Endothelial cell of umbilical vein (primary cell): ENCODE data around the gene ZNF407. TPM values are rescaled to one million over a fixed set of nuclear protein-coding genes. Genes with fewer than 3 reads are reported as not detected.
A peak's percentile ranks its signal among the peaks of the same experiment; 100 is the strongest.

Experiments used
- BruUV-seq: library from RNA; stranded (reverse); fragments of 400-500 nt; replicated peaks from 2 replicates; lab custom pipeline; 2021; lab: Mats Ljungman, UMichigan
- CTCF ChIA-PET: fragments of 300-600, 350-600 bp; sonication (Branson Sonifier 250); formaldehyde crosslinking; loops from one replicate; lab custom pipeline; 2021; ENCODE audit warnings: antibody characterized with exemption, inconsistent platforms; lab: Charles Lee
- POLR2A ChIA-PET: fragments of 300-600, 350-600 bp; sonication (Branson Sonifier 250); formaldehyde crosslinking; loops from one replicate; lab custom pipeline; 2021; ENCODE audit warnings: antibody characterized with exemption, inconsistent platforms; lab: Charles Lee
- DNase-seq: peaks from one replicate; pipeline ENCODE4 v3.0.0-alpha.2; 2011; ENCODE audit warnings: low read depth, low spot score
- FAIRE-seq: peaks from 2 replicates; lab custom pipeline; 2011; peaks lifted over from hg19 to GRCh38; lab: Jason Lieb, UNC
- H2AFZ ChIP-seq: 2 replicates; pipeline ENCODE4 v1.6.0; 2012; ENCODE audit warnings: low read depth, low read length, control low read depth, inconsistent platforms
- H3K27ac ChIP-seq: 2 replicates; pipeline ENCODE4 v1.5.1; 2011; ENCODE audit warnings: low read depth, mild to moderate bottlenecking, control low read depth, low read length, moderate library complexity; ENCODE audit not compliant: insufficient read depth
- H3K27me3 ChIP-seq, 2 experiments: 2 replicates each; pipeline versions ENCODE4 v1.6.0 to v1.6.1; 2011; ENCODE audit warnings: low read length in 2 of 2, mixed read lengths in 1 of 2; ENCODE audit not compliant: control insufficient read depth in 2 of 2, insufficient read depth in 2 of 2
- H3K36me3 ChIP-seq, 2 experiments: 2 replicates in 1 of 2; 3 replicates in 1 of 2; pipeline ENCODE4 v1.5.1; 2011; ENCODE audit warnings: low read length in 2 of 2, mild to moderate bottlenecking in 1 of 2, moderate library complexity in 1 of 2; ENCODE audit not compliant: control insufficient read depth in 2 of 2, insufficient read depth in 2 of 2; ENCODE audit errors: extremely low read depth in 1 of 2
- H3K4me1 ChIP-seq: 3 replicates; pipeline ENCODE4 v1.5.1; 2011; ENCODE audit warnings: mild to moderate bottlenecking, low read length; ENCODE audit not compliant: control insufficient read depth, insufficient read depth; ENCODE audit errors: extremely low read depth
- H3K4me2 ChIP-seq: 2 replicates; pipeline ENCODE4 v1.6.1; 2011; ENCODE audit warnings: low read length, control low read depth, mixed read lengths; ENCODE audit not compliant: insufficient read depth
- H3K4me3 ChIP-seq, 3 experiments: fragments of 200-600 bp in 1 of 3; sonication (generic), shearing (Covaris generic) in 1 of 3; replicated peaks in 1 of 3; 2 replicates each; pipeline ENCODE4 v1.5.1; 2011 to 2016; ENCODE audit warnings: control low read depth in 3 of 3, low read length in 3 of 3, mild to moderate bottlenecking in 2 of 3, inconsistent platforms in 1 of 3, low read depth in 1 of 3, moderate library complexity in 1 of 3; ENCODE audit not compliant: insufficient read depth in 1 of 3
- H3K79me2 ChIP-seq: 2 replicates; pipeline ENCODE4 v1.6.0; 2012; ENCODE audit warnings: low read length, inconsistent platforms; ENCODE audit not compliant: control insufficient read depth, insufficient read depth
- H3K9ac ChIP-seq: replicated peaks from 2 replicates; pipeline ENCODE3; 2011; ENCODE audit warnings: low read length, control low read depth; ENCODE audit not compliant: insufficient read depth; ENCODE audit errors: extremely low read depth
- H3K9me1 ChIP-seq: replicated peaks from 3 replicates; pipeline ENCODE4 v1.6.0; 2011; ENCODE audit warnings: mild to moderate bottlenecking, low read length; ENCODE audit not compliant: control insufficient read depth, insufficient read depth; ENCODE audit errors: extremely low read depth
- H3K9me3 ChIP-seq: replicated peaks from 2 replicates; pipeline ENCODE4 v1.5.1; 2012; ENCODE audit warnings: low read length, inconsistent platforms; ENCODE audit not compliant: control insufficient read depth, insufficient read depth
- H4K20me1 ChIP-seq: replicated peaks from 2 replicates; pipeline ENCODE3; 2011; ENCODE audit warnings: mild to moderate bottlenecking, low read length; ENCODE audit not compliant: control insufficient read depth, insufficient read depth; ENCODE audit errors: extremely low read depth
- EZH2 ChIP-seq: IDR thresholded peaks from 2 replicates; pipeline ENCODE4 v1.6.1; 2012; ENCODE audit warnings: borderline replicate concordance, low read depth, mild to moderate bottlenecking, moderate library complexity, low read length, inconsistent platforms; ENCODE audit not compliant: severe bottlenecking
- FOS ChIP-seq: IDR thresholded peaks from 2 replicates; pipeline ENCODE4 v1.6.1; 2011; ENCODE audit warnings: mild to moderate bottlenecking, low read length, moderate library complexity, borderline replicate concordance; ENCODE audit not compliant: insufficient read depth
- GATA2 ChIP-seq: IDR thresholded peaks from 2 replicates; pipeline ENCODE4 v1.7.0; 2011; ENCODE audit warnings: low read depth, mild to moderate bottlenecking, moderate library complexity, mixed read lengths, low read length; ENCODE audit not compliant: insufficient read length, insufficient read depth
- JUN ChIP-seq: IDR thresholded peaks from 2 replicates; pipeline ENCODE4 v1.6.1; 2011; ENCODE audit warnings: borderline replicate concordance, low read depth; ENCODE audit not compliant: insufficient read length, insufficient read depth
- MYC ChIP-seq: IDR thresholded peaks from one replicate; pipeline ENCODE4 v1.6.1; 2011; ENCODE audit warnings: mild to moderate bottlenecking, low read depth, low read length
- POLR2AphosphoS5 ChIP-seq: IDR thresholded peaks from 2 replicates; pipeline ENCODE4 v1.6.1; 2012; ENCODE audit warnings: low read depth, mild to moderate bottlenecking, control low read depth, low read length, moderate library complexity; ENCODE audit not compliant: insufficient read depth
- dilution Hi-C: fragments of 300-500 bp; cut with MboI; formaldehyde crosslinking; loops from one replicate; pipeline ENCODE4 v1.15.0; 2019; ENCODE audit warnings: low sequenced_read_pairs; ENCODE audit not compliant: extremely low pct_ligation_motif_present
- intact Hi-C: fragments of 100-400 bp; cut with micrococcal nuclease; formaldehyde crosslinking; loops from one replicate; pipeline ENCODE4 v1.10.0; 2022
- polyA plus RNA-seq, 4 experiments: library from polyadenylated mRNA; depleted of rRNA in 3 of 4; stranded (reverse) in 3 of 4; unstranded in 1 of 4; fragments of >200 nt; gene quantifications; 2 replicates each; pipeline versions ENCODE4 v1.2.1 to v1.2.3, GENCODE V29; 2011 to 2012; ENCODE audit warnings: missing spikeins in 1 of 4
- total RNA-seq: library from RNA; stranded (reverse); gene quantifications from 2 replicates; pipeline ENCODE4 v1.2.3, GENCODE V29; 2021
- TF ChIP-seq, protein P1 (sequence below): IDR thresholded peaks from 2 replicates; pipeline ENCODE4 v1.6.1; 2011; ENCODE audit not compliant: insufficient read depth, insufficient read length
- TF ChIP-seq, protein P2 (sequence below), 2 donors: IDR thresholded peaks; 1 replicate in 1 of 2; 2 replicates in 1 of 2; pipeline ENCODE4 v1.5.1; 2011; ENCODE audit warnings: low read length in 2 of 2, mild to moderate bottlenecking in 2 of 2, moderate library complexity in 2 of 2, control low read depth in 1 of 2, inconsistent platforms in 1 of 2, low read depth in 1 of 2; ENCODE audit not compliant: insufficient read depth in 1 of 2; ENCODE audit errors: extremely low read depth in 1 of 2

ZNF407 gene
- total and polyA plus RNA-seq, 2 donors (not counting 3 experiments of a cell fraction or from before 2014, with no cell fraction given): 3.8 to 20.1 TPM

DNA sequence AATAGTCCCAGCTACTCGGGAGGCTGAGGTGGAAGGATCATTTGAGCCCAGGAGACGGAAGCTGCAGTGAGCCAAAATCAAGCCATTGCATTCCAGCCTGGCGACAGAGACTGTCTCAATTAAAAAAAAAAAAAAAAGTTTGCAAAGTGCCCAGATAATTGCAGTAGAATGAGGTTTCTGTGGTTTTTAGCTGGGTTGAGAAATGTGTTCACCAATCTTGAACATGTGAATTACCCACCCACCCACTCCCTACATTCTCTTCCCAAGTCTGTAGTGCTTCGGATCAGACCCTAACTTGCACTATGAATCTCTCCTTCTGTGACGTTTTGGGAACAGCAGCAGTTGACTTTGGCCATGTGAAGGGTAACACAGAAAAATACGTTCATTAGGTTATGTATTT is 363.9 kb downstream of the ZNF407 start:
- ChIA-PET CTCF (no interaction called here), POLR2A (no interaction called here)
- Histone ChIP-seq H3K9me3 (no peaks in the 10 kb centered on the region), H3K36me3 (no peaks in the 10 kb centered on the region), H3K9me1 (no peaks in the 10 kb centered on the region), H3K27ac (no peak overlapping the region), H3K4me2 (no peak overlapping the region), H4K20me1 (no peaks in the 10 kb centered on the region), H3K4me3 (no peak overlapping the region), H2AFZ (no peak overlapping the region), H3K79me2 (no peaks in the 10 kb centered on the region), H3K27me3 (no peaks in the 10 kb centered on the region), H3K4me1 (no peaks in the 10 kb centered on the region), H3K9ac (no peak overlapping the region)
- FAIRE-seq (no peak), DNase-seq (no peak)
- TF ChIP-seq FOS: no peak
- no peak for TF ChIP-seq GATA2
- TF ChIP-seq, protein P1, sequence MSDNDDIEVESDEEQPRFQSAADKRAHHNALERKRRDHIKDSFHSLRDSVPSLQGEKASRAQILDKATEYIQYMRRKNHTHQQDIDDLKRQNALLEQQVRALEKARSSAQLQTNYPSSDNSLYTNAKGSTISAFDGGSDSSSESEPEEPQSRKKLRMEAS: no peak
- no peak for TF ChIP-seq EZH2
- no peak for TF ChIP-seq JUN
- intact Hi-C loops: loop anchor here (5.0 to 10.0 kb wide), 2 partner anchors 513 to 1386 kb away; no protein-coding TSS in a partner anchor
- no TSS peak for BruUV-seq
- dilution Hi-C loops: no loop called here

DNA sequence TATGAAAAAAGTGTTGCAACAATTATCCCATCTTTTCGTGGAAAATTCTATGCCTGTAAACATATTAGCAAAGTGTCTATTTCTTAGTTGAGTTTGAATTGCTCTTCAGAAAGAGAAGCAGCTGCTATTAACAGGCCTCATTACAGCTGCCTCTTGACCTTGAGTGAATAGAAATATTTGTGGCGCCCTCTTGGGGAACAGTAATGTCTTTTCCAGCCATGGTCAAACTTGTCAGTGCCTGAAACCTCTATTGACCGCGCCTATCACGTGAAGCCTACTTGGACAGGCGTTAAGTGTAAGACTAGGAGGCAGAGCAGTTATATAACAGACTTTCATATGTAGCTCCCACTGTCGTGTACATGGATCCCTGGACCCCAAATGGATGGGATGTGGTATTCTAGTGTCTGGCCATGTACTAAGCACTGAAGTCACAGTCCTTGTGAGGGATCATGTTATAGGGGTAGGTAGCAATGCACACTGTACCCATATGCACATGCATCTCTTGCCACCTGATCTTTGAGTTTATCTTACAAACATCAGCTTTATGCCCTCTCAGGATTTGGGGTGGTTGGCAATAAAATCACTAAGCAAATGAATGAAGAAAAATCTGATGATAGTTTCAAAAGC is 366.3 kb downstream of the ZNF407 start:
- dilution Hi-C loops (no loop called here), intact Hi-C loops (loop anchor here (1.0 to 10.0 kb wide), 4 partner anchors 307 to 1383 kb away; no protein-coding TSS in a partner anchor)
- DNase-seq: peak; percentile 62
- Histone ChIP-seq H3K9me3 (no peaks in the 10 kb centered on the region), H2AFZ (no peak overlapping the region), H3K36me3 (no peaks in the 10 kb centered on the region), H3K79me2 (no peaks in the 10 kb centered on the region), H3K27ac (no peak overlapping the region), H3K4me3 (no peak overlapping the region), H3K27me3 (no peaks in the 10 kb centered on the region), H3K4me1 (no peaks in the 10 kb centered on the region), H3K9me1 (no peaks in the 10 kb centered on the region), H3K9ac (no peak overlapping the region), H4K20me1 (no peaks in the 10 kb centered on the region), H3K4me2 (no peak overlapping the region)
- TF ChIP-seq POLR2AphosphoS5: no peak
- no peak for TF ChIP-seq MYC
- no peak for TF ChIP-seq GATA2
- TF ChIP-seq, protein P2, sequence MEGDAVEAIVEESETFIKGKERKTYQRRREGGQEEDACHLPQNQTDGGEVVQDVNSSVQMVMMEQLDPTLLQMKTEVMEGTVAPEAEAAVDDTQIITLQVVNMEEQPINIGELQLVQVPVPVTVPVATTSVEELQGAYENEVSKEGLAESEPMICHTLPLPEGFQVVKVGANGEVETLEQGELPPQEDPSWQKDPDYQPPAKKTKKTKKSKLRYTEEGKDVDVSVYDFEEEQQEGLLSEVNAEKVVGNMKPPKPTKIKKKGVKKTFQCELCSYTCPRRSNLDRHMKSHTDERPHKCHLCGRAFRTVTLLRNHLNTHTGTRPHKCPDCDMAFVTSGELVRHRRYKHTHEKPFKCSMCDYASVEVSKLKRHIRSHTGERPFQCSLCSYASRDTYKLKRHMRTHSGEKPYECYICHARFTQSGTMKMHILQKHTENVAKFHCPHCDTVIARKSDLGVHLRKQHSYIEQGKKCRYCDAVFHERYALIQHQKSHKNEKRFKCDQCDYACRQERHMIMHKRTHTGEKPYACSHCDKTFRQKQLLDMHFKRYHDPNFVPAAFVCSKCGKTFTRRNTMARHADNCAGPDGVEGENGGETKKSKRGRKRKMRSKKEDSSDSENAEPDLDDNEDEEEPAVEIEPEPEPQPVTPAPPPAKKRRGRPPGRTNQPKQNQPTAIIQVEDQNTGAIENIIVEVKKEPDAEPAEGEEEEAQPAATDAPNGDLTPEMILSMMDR (IDR thresholded peaks at IDR 0.05; ENCODE audit: extremely low read depth in 1 of 2, insufficient read depth in 1 of 2, low read depth in 1 of 2, low read length in 2 of 2): peak; percentile 19 to 45
- TF ChIP-seq, protein P1: no peak
- TF ChIP-seq JUN: no peak
- no peak for TF ChIP-seq FOS
- ChIA-PET POLR2A (no interaction called here), CTCF (interaction anchor here (0.6 to 2.3 kb wide), 34 partner anchors 8 to 515 kb away, joined by 3 to 15 read pairs (median 4); no protein-coding TSS in a partner anchor)
- peak; percentile 70 for FAIRE-seq
- no TSS peak for BruUV-seq
